GM23248 (cell line): Measurements from ENCODE around the gene SFMBT1.

Experiments used
- EZH2 ChIP-seq: fragments of 200-600 bp; sonication (generic); IDR thresholded peaks from 2 replicates; pipeline ENCODE4 v1.6.1; 2018; ENCODE audit warnings: antibody characterized with exemption, mild to moderate bottlenecking; ENCODE audit not compliant: insufficient read depth, poor library complexity, severe bottlenecking
- EZH2phosphoT487 ChIP-seq: fragments of 200-600 bp; sonication (generic); IDR thresholded peaks from 2 replicates; pipeline ENCODE4 v1.6.1; 2018; ENCODE audit warnings: antibody characterized with exemption, moderate library complexity, mild to moderate bottlenecking, low read depth; ENCODE audit not compliant: insufficient read depth

- TF ChIP-seq EZH2 (no peak), EZH2phosphoT487 (no peak)
Observed at GRCh38 chr3:52910823-52911222, 135.1 kb downstream of the SFMBT1 start.
